ENCODE data around the gene B3GALT6.

GRCh38 chr1:1227386-1227785 is 4.7 kb upstream of the B3GALT6 start:
- no peak for TF ChIP-seq CTCF (conservative IDR thresholded peaks at IDR 0.05; ENCODE audit: low read depth in 2 of 2)
- TF ChIP-seq CREB1 (CRISPR knock-in tag; IDR thresholded peaks at IDR 0.05; ENCODE audit: low read depth): no peak
- TF ChIP-seq EZH2 (IDR thresholded peaks at IDR 0.05; ENCODE audit: low read depth, unreplicated experiment): no peak
- no peak for TF ChIP-seq REST (IDR thresholded peaks at IDR 0.05; ENCODE audit: unreplicated experiment)
- TF ChIP-seq POLR2AphosphoS5 (IDR thresholded peaks at IDR 0.05; ENCODE audit: low read depth): no peak
- no peak for TF ChIP-seq EZH2phosphoT487 (IDR thresholded peaks at IDR 0.05; ENCODE audit: unreplicated experiment)
- no peak for TF ChIP-seq ETS1 (IDR thresholded peaks at IDR 0.05)
- no peak for TF ChIP-seq STAT1 (IDR thresholded peaks at IDR 0.05; ENCODE audit: unreplicated experiment)
- no peak for TF ChIP-seq ZNF114 (CRISPR knock-in tag; IDR thresholded peaks at IDR 0.05)

All from GM23338 (cell line).